K562 (cell line): ENCODE data around the gene ACOT2. TPM values are rescaled to one million over a fixed set of nuclear protein-coding genes. Genes with fewer than 3 reads are reported as not detected.
A peak's percentile ranks its signal among the peaks of the same experiment; 100 is the strongest.
"Not testable (repeated sequence)": the region's sequence is repeated elsewhere in the genome, so short reads cannot be mapped to it uniquely, and the experiment has no call there.

Experiments
- ATAC-seq: fragments of 200-7000 bp; cut with Tn5 transposase; 3 replicates; pipeline ENCODE4 v1.9.1; 2020; ENCODE audit warnings: moderate library complexity
- BruUV-seq: library from RNA; stranded (reverse); fragments of 400-500 nt; replicated peaks from 2 replicates; lab custom pipeline; 2021; lab: Mats Ljungman, UMichigan
- CTCF ChIA-PET: fragments of 300-600 bp; formaldehyde crosslinking; extraction: SDS; loops from one replicate; lab custom pipeline; 2021; ENCODE audit warnings: low intra/inter-chr PET ratio; lab: Yijun Ruan, JAX
- POLR2A ChIA-PET: fragments of 300-600, 350-650 bp; sonication (Branson Sonifier 250); formaldehyde crosslinking; extraction: SDS; loops from one replicate; lab custom pipeline; 2021; ENCODE audit warnings: antibody characterized with exemption, inconsistent platforms; lab: Yijun Ruan, JAX
- DNase-seq, 4 experiments: peaks; one replicate each; pipeline versions ENCODE4 v3.0.0 to v3.0.0-alpha.2; 2011 to 2018; ENCODE audit warnings: low spot score in 3 of 4, mixed read lengths in 3 of 4; ENCODE audit errors: extremely low read depth in 1 of 4
- FAIRE-seq: peaks from 2 replicates; lab custom pipeline; 2011; peaks lifted over from hg19 to GRCh38; lab: Jason Lieb, UNC
- H2AFZ ChIP-seq: 2 replicates; pipeline ENCODE4 v1.6.0; 2011; ENCODE audit warnings: low read depth, low read length, control low read depth, inconsistent platforms
- H3K27ac ChIP-seq: fragments of 200-600 bp; 3 replicates; pipeline ENCODE4 v1.8.0; 2011; ENCODE audit warnings: low read depth, mild to moderate bottlenecking, control low read depth, inconsistent platforms, low read length, moderate library complexity, mixed read lengths; ENCODE audit errors: extremely low read depth
- H3K27me3 ChIP-seq, 2 experiments: fragments of 300-600 bp in 1 of 2; 2 replicates in 1 of 2; 3 replicates in 1 of 2; pipeline versions ENCODE4 v1.6.0 to v1.8.0; 2011; ENCODE audit warnings: inconsistent platforms in 2 of 2, low read length in 2 of 2, mild to moderate bottlenecking in 1 of 2, mixed read lengths in 1 of 2, moderate library complexity in 1 of 2; ENCODE audit not compliant: control insufficient read depth in 2 of 2, insufficient read depth in 2 of 2
- H3K36me3 ChIP-seq: fragments of 300-600 bp; 3 replicates; pipeline ENCODE4 v1.8.0; 2011; ENCODE audit warnings: mild to moderate bottlenecking, low read length, inconsistent platforms; ENCODE audit not compliant: control insufficient read depth, insufficient read depth
- H3K4me1 ChIP-seq, 2 experiments: fragments of 200-600 bp in 1 of 2; replicated peaks in 1 of 2; 2 replicates in 1 of 2; 3 replicates in 1 of 2; pipeline versions ENCODE4 v1.5.1 to v1.8.0; 2011; ENCODE audit warnings: inconsistent platforms in 2 of 2, low read length in 2 of 2, mild to moderate bottlenecking in 1 of 2, mixed read lengths in 1 of 2, moderate library complexity in 1 of 2; ENCODE audit not compliant: control insufficient read depth in 2 of 2, insufficient read depth in 2 of 2
- H3K4me2 ChIP-seq: 2 replicates; pipeline ENCODE4 v1.6.1; 2011; ENCODE audit warnings: low read length, control low read depth, inconsistent platforms, mixed read lengths; ENCODE audit not compliant: insufficient read depth
- H3K4me3 ChIP-seq: fragments of 200-600 bp; sonication (generic), shearing (Covaris generic); 2 replicates; pipeline ENCODE4 v1.5.1; 2016; ENCODE audit warnings: control low read depth, inconsistent platforms
- H3K79me2 ChIP-seq: fragments of 200-600 bp; 3 replicates; pipeline ENCODE4 v1.8.0; 2011; ENCODE audit warnings: low read length, inconsistent platforms; ENCODE audit not compliant: control insufficient read depth, insufficient read depth
- H3K9ac ChIP-seq, 2 experiments: 2 replicates each; pipeline versions ENCODE4 v1.6.0 to v1.6.1; 2011; ENCODE audit warnings: low read depth in 2 of 2, low read length in 2 of 2, control low read depth in 1 of 2, inconsistent platforms in 1 of 2, mild to moderate bottlenecking in 1 of 2, mixed read lengths in 1 of 2; ENCODE audit not compliant: insufficient read depth in 1 of 2
- H3K9me1 ChIP-seq: one replicate; pipeline ENCODE4 v1.6.0; 2011; ENCODE audit warnings: inconsistent platforms, mild to moderate bottlenecking, low read length, moderate library complexity; ENCODE audit not compliant: control insufficient read depth, insufficient read depth
- H3K9me3 ChIP-seq: replicated peaks from 2 replicates; pipeline ENCODE4 v1.5.1; 2011; ENCODE audit warnings: low read depth, low read length, inconsistent platforms; ENCODE audit not compliant: control insufficient read depth, insufficient read depth
- H4K20me1 ChIP-seq: replicated peaks from 2 replicates; pipeline ENCODE4 v1.6.1; 2011; ENCODE audit warnings: low read length, inconsistent platforms, mixed read lengths; ENCODE audit not compliant: control insufficient read depth, insufficient read depth
- CBX3 ChIP-seq, 2 experiments: IDR thresholded peaks; 1 replicate in 1 of 2; 2 replicates in 1 of 2; pipeline ENCODE4 v1.6.1; 2012; ENCODE audit warnings: inconsistent platforms in 2 of 2, low read length in 2 of 2, borderline replicate concordance in 1 of 2, control low read depth in 1 of 2
- ZNF445 ChIP-seq: fragments of 250-450 bp; sonication (Bioruptor Pico); IDR thresholded peaks from 2 replicates; pipeline ENCODE4 v1.4.0; 2020; ENCODE audit warnings: low read depth, mild to moderate bottlenecking, moderate library complexity
- WGBS: fragments of 100-300 bp; shearing (Covaris generic); methylation state at CpG from one replicate; pipeline ENCODE4 v1.1.6; 2016; ENCODE audit warnings: low coverage, mixed read lengths; ENCODE audit not compliant: insufficient coverage; ENCODE audit errors: missing lambda C conversion rate; 5-methylcytosine and 5-hydroxymethylcytosine counted together
- in situ Hi-C: fragments of 300-500 bp; cut with MboI; formaldehyde crosslinking; loops from 4 replicates; pipeline ENCODE4 v1.15.0; 2018; ENCODE audit warnings: inconsistent platforms, mixed read lengths
- intact Hi-C: fragments of 100-400 bp; cut with micrococcal nuclease; formaldehyde crosslinking; loops from 2 replicates; pipeline ENCODE4 v1.14.2; 2022
- polyA plus RNA-seq, 8 experiments: library from polyadenylated mRNA; depleted of rRNA in 4 of 8; stranded (reverse) in 5 of 8; unstranded in 3 of 8; fragments of >200 nt; fragmentation: Nextera tagmentation in 2 of 8; fragmentation: Illumina TruSeq in 1 of 8; extraction: Ambion mirVana in 2 of 8; extraction: Trizol in 1 of 8; gene quantifications; 2 replicates each; pipeline versions ENCODE4 v1.2.1 to v1.2.3, GENCODE V29; 2011 to 2014; ENCODE audit warnings: inconsistent platforms in 1 of 8, missing spikeins in 1 of 8
- total RNA-seq, 7 experiments: library from RNA; depleted of rRNA in 6 of 7; stranded (reverse); fragments of >200 nt in 6 of 7; fragmentation: Illumina TruSeq in 2 of 7; extraction: Trizol in 2 of 7; gene quantifications; 2 replicates each; pipeline versions ENCODE4 v1.2.1 to v1.2.3, GENCODE V29; 2011 to 2021; ENCODE audit warnings: low replicate concordance in 1 of 7

Gene ACOT2
- total and polyA plus RNA-seq, 9 of the 15 experiments (the other 6 are each of a cell fraction or from before 2014, with no cell fraction given), result 0.04 to 0.15 (median 0.04) TPM; not detected in 6

GRCh38 chr14:73562696-73563095 is 6.3 kb upstream of the ACOT2 start:
- BruUV-seq, H4K20me1 ChIP-seq, H3K4me1 ChIP-seq, intact Hi-C loops, H3K9ac ChIP-seq, POLR2A ChIA-PET, H3K27me3 ChIP-seq, H3K4me2 ChIP-seq, H2AFZ ChIP-seq, H3K36me3 ChIP-seq, CTCF ChIA-PET, H3K27ac ChIP-seq, H3K4me3 ChIP-seq, H3K9me3 ChIP-seq, ATAC-seq, H3K9me1 ChIP-seq, DNase-seq, FAIRE-seq, H3K79me2 ChIP-seq: not testable (repeated sequence)
- TF ChIP-seq ZNF445 (peak; percentile 82), CBX3 (IDR thresholded peaks at IDR 0.05; ENCODE audit: borderline replicate concordance in 1 of 2, low read length in 2 of 2) (peak in 1 of 2 experiments; percentile 29; a peak in 1 of 3 replicates)
- in situ Hi-C loops, result loop anchor here (5.0 kb wide), 1 partner anchor 35 kb away; no protein-coding TSS in a partner anchor
- 26% methylated on average over 5 of the region's 6 CpGs for WGBS

- H3K4me3 ChIP-seq, H3K36me3 ChIP-seq, ATAC-seq, H3K9me3 ChIP-seq, FAIRE-seq, DNase-seq, H3K4me1 ChIP-seq, H3K27me3 ChIP-seq, H3K79me2 ChIP-seq, CTCF ChIA-PET, H3K9ac ChIP-seq, H3K4me2 ChIP-seq, H2AFZ ChIP-seq, POLR2A ChIA-PET, intact Hi-C loops, H3K9me1 ChIP-seq, H3K27ac ChIP-seq, BruUV-seq, in situ Hi-C loops, H4K20me1 ChIP-seq: not testable (repeated sequence)
- WGBS, result 49% methylated on average over 9 of the region's 18 CpGs
These were observed 2.6 kb upstream of the ACOT2 start for GRCh38 chr14:73566431-73566830.

- H3K27me3 ChIP-seq, in situ Hi-C loops, H3K36me3 ChIP-seq, CTCF ChIA-PET, H3K9ac ChIP-seq, H3K79me2 ChIP-seq, FAIRE-seq, BruUV-seq, H2AFZ ChIP-seq, POLR2A ChIA-PET, DNase-seq, H3K27ac ChIP-seq, H3K4me3 ChIP-seq, H3K4me2 ChIP-seq, H4K20me1 ChIP-seq, H3K4me1 ChIP-seq, H3K9me1 ChIP-seq, intact Hi-C loops, H3K9me3 ChIP-seq, ATAC-seq: not testable (repeated sequence)
- 13% methylated on average over 1 of the region's 6 CpGs for WGBS
These were observed 2.1 kb upstream of the ACOT2 start for GRCh38 chr14:73566935-73567334.
